Thymus (tissue), 11 donors: ENCODE results near the gene GORASP1. TPM values are rescaled to one million over a fixed set of nuclear protein-coding genes. Genes with fewer than 3 reads are reported as not detected.

ENCODE experiments used
- DNase-seq, 9 donors: peaks; one replicate each; pipeline ENCODE4 v3.0.0-alpha.2; 2013; ENCODE audit warnings: low spot score in 9 of 9, low read depth in 6 of 9, missing footprints in 1 of 9
- H3K27ac ChIP-seq, 2 donors: one replicate each; pipeline ENCODE4 v1.5.1; 2013; ENCODE audit warnings: control low read depth in 1 of 2, low read depth in 1 of 2, low read length in 1 of 2, mild to moderate bottlenecking in 1 of 2, moderate library complexity in 1 of 2
- H3K27me3 ChIP-seq, 2 donors: one replicate each; pipeline ENCODE4 v1.5.1; 2013; ENCODE audit warnings: low read length in 1 of 2; ENCODE audit not compliant: control insufficient read depth in 2 of 2, insufficient read depth in 1 of 2
- H3K36me3 ChIP-seq, 2 donors: one replicate each; pipeline ENCODE4 v1.5.1; 2013; ENCODE audit warnings: low read length in 1 of 2, mild to moderate bottlenecking in 1 of 2, moderate library complexity in 1 of 2; ENCODE audit not compliant: control insufficient read depth in 2 of 2, insufficient read depth in 2 of 2
- H3K4me1 ChIP-seq, 2 donors: one replicate each; pipeline ENCODE4 v1.5.1; 2013; ENCODE audit warnings: low read length in 2 of 2; ENCODE audit not compliant: control insufficient read depth in 2 of 2, insufficient read depth in 2 of 2
- H3K4me3 ChIP-seq, 2 donors: one replicate each; pipeline ENCODE4 v1.5.1; 2013; ENCODE audit warnings: low read length in 2 of 2, control low read depth in 1 of 2, mild to moderate bottlenecking in 1 of 2
- H3K9me3 ChIP-seq, 2 donors: one replicate each; pipeline ENCODE4 v1.5.1; 2013; ENCODE audit warnings: low read length in 1 of 2, mild to moderate bottlenecking in 1 of 2; ENCODE audit not compliant: control insufficient read depth in 2 of 2, insufficient read depth in 1 of 2
- WGBS: extraction: QIAGEN DNeasy Blood & Tissue Kit; methylation state at CpG from one replicate; pipeline ENCODE4 v1.1.7; 2013; 5-methylcytosine and 5-hydroxymethylcytosine counted together
- polyA plus RNA-seq: library from polyadenylated mRNA; stranded (reverse); fragments of 200-250 nt; gene quantifications from one replicate; pipeline ENCODE4 v1.2.3, GENCODE V29; 2013
- total RNA-seq: library from RNA; stranded (reverse); fragments of 120-200 nt; gene quantifications from one replicate; pipeline ENCODE4 v1.2.4, GENCODE V29; 2013
- donor health status: healthy.

Gene GORASP1
- total and polyA plus RNA-seq, 2 donors, result 19.7 to 26.2 TPM

DNA sequence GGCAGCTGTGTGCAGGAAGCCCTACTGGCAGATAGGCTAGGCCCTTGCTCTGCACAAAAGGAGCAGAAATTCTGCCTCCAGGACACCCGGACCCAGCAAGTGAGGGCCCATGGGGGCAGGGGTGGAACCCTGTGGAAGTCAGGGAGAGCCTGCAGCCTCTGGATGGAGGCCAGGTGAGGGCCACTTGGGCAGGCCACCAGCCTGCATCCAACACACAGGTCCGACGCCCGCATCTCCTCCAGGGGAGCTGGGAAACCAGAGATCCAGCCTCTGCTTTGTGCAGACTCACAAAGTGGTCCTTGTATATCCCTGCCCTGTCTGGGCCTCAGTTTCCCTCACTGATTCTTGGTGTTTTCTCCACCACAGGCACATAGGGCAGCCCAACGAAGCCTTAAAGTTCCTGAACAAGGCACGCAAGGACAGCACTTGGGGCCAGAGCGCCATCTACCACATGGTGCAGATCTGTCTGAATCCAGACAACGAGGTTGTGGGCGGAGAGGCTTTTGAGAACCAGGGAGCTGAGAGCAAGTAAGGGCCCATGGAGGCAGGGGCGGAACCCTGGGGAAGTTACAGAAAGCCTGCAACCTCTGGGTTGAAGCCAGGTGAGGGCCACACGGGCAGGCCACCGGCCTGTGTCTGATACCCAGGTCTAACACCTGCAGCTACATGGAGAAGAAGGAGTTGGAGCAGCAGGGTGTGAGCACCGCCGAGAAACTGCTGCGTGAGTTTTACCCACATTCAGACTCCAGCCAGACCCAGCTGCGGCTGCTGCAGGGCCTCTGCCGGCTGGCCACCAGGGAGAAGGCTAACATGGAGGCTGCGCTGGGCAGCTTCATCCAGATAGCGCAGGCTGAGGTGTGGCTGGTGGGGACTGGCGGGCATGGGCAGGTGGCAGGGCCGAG, 29.4 kb upstream of the GORASP1 start:
- Histone ChIP-seq H3K27ac (no peak overlapping the region), H3K4me3 (no peak overlapping the region), H3K4me1 (peaks cover 0 to 11% of the 10 kb centered on the region in 2 donors), H3K9me3 (peaks cover 0 to 5% of the 10 kb centered on the region in 2 donors), H3K36me3 (peaks cover 9 to 11% of the 10 kb centered on the region in 2 donors), H3K27me3 (no peaks in the 10 kb centered on the region)
- no peak for DNase-seq
- 96% methylated on average over 21 of the region's 21 CpGs for WGBS

DNA sequence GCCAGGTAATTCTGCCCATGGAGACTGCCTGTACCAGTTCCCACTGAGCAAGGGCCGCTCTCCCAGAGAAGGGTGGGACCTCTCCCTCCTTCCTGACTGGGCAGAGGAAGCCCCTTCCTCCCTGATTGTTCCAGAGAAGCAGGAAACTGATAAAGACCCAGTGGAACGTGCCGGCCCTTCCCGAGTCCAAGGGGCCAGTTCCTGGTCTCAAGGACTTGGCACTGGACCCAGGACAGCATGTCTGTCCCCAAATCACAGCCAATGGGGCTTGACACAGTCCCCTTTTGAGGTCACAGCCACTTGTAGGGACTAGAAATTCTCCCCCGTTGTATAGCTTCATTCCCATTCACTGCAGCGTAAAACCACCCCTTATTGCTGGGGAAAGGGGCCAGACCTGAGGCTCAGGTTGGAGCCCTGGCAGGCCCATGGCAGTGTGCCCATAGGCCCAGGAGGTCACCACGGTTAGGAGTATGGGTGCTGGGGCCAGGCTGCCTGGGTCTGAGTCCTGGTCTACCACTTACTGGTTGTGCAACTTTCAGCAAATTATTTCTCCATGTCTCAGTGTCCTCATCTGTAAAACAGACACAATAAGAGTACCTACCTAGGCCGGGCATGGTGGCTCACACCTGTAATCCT, 27.9 kb upstream of the GORASP1 start:
- no peak overlapping the region for H3K27ac ChIP-seq
- H3K36me3 ChIP-seq, result peaks cover 0 to 4% of the 10 kb centered on the region in 2 donors
- peaks cover 0 to 7% of the 10 kb centered on the region in 2 donors for H3K4me1 ChIP-seq
- H3K27me3 ChIP-seq, result no peaks in the 10 kb centered on the region
- peaks cover 0 to 5% of the 10 kb centered on the region in 2 donors for H3K9me3 ChIP-seq
- no peak for DNase-seq
- no peak overlapping the region for H3K4me3 ChIP-seq
- WGBS, result 96% methylated on average over 8 of the region's 8 CpGs

DNA sequence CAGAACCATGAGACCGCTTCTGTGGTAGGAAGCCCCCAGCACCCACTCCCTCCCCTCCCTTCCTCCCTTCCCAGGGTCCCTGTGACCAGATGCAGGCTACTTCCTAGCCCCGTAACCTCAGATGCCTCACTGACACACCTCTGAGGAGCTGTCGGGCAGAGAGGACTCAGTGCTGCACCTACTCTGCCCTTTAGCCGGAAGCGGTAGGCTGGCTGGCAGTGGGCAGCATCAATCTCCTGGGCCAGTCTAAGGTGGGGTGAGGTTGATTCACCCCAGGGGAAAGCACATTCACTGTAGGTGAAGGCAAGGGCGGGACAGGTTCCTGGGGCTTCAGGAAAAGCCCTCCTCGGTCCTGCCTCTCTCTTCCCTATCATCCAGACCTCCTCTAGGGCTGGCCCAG, 26.9 kb upstream of the GORASP1 start:
- Histone ChIP-seq H3K27me3 (no peaks in the 10 kb centered on the region), H3K27ac (no peak overlapping the region), H3K4me3 (no peak overlapping the region), H3K36me3 (peaks cover 0 to 4% of the 10 kb centered on the region in 2 donors), H3K4me1 (peaks cover 0 to 7% of the 10 kb centered on the region in 2 donors), H3K9me3 (peaks cover 0 to 5% of the 10 kb centered on the region in 2 donors)
- DNase-seq, result no peak
- 66% methylated on average over 7 of the region's 7 CpGs for WGBS

DNA sequence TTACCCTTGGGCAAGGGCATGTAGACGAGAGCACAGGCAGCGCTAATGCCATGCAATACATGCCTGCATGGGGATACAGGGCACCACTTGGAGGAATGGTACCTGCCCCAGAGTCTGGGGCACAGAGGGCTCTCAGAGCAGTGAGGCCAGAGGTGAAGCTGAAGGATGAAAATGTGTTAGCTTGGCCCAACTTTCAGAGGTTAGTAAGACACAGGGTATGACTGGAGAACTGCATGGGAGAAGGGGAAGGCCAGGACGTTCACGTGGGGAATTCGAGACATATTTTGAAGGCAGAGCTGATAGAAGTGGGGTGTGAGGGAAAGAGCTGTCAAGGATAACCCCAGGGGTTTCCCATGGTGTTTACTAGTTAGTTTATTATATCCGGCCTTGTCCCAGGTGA, 26.4 kb upstream of the GORASP1 start:
- peaks cover 0 to 10% of the 10 kb centered on the region in 2 donors for H3K4me1 ChIP-seq
- no peak overlapping the region for H3K27ac ChIP-seq
- no peak for DNase-seq
- H3K36me3 ChIP-seq, result peaks cover 0 to 4% of the 10 kb centered on the region in 2 donors
- H3K4me3 ChIP-seq, result no peak overlapping the region
- peaks cover 0 to 5% of the 10 kb centered on the region in 2 donors for H3K9me3 ChIP-seq
- 80% methylated on average over 6 of the region's 6 CpGs for WGBS
- H3K27me3 ChIP-seq, result no peaks in the 10 kb centered on the region

DNA sequence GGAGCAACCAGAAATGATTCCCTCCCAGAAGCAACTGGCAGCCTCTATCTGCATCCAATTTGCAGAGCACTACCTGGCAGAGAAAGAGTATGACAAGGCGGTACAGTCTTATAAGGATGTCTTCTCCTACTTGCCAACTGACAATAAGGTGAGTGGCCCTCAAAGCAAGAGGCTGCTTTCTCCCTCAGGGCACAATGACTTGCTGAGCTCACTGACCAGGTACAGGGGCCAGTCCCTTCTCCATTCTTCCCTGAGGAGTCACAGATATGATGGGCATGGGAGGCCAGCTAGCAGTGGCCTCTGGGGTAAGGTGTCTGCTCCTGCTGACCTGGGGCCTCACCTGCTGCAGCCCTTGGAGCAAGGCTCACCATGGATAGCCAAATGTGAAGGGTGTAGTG, 25.7 kb upstream of the GORASP1 start:
- DNase-seq, result no peak
- Histone ChIP-seq H3K27me3 (no peaks in the 10 kb centered on the region), H3K9me3 (peaks cover 0 to 5% of the 10 kb centered on the region in 2 donors), H3K36me3 (peaks cover 0 to 4% of the 10 kb centered on the region in 2 donors), H3K4me1 (peaks cover 2 to 16% of the 10 kb centered on the region in 2 donors), H3K4me3 (no peak overlapping the region), H3K27ac (no peak overlapping the region)
- WGBS, result 96% methylated on average over 1 of the region's 1 CpG

DNA sequence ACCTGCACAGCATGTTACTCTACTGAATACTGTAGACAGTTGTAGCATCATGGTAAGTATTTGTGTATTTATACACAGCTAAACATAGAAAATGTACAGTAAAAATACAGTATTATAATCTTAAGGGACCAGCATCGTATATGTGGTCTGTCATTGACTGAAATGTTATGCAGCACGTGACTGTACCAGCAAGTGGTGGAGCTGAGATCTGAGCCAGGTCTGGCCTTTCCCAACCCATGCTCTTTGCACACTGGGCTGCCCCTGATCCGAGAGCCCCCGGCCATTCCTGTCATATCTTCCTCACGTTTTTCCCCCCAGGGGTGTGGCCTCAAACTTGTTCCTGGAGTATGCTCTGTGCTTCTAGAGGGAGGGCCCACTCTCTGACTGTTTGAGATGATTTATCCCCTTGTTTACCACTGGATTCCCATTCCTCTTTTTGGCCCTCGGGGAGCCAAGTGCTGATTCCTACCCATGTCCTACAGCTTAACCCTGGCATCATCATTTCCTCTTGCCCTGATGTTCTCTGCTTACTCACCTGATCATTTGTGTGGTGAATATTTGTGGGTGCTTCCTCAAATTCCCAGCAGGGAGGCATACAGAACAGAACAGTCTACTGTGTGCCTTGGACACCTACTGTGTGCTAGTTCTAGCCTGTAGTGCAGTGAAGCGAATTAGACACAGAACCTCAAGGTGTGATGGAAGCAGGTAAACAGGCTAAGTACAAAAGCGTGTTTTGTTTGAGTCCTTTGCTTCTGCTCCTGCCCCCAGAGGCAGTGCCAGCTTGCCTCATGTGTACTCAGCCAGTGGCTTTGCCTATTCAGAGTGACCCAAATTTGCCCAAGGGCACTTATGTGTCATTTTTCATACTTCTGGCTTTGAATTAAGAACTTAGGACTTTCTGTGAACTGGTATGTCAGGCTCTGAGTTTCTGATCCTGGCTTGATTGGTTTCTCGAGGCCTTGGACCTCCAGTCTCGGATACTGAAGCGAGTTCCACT, 25.0 kb upstream of the GORASP1 start:
- Histone ChIP-seq H3K27ac (no peak overlapping the region), H3K27me3 (no peaks in the 10 kb centered on the region), H3K4me1 (peaks cover 8 to 21% of the 10 kb centered on the region in 2 donors), H3K4me3 (no peak overlapping the region), H3K36me3 (peaks cover 0 to 4% of the 10 kb centered on the region in 2 donors), H3K9me3 (peaks cover 0 to 5% of the 10 kb centered on the region in 2 donors)
- whole genome bisulfite sequencing, result 89% methylated on average over 11 of the region's 11 CpGs
- DNase-seq, result no peak

DNA sequence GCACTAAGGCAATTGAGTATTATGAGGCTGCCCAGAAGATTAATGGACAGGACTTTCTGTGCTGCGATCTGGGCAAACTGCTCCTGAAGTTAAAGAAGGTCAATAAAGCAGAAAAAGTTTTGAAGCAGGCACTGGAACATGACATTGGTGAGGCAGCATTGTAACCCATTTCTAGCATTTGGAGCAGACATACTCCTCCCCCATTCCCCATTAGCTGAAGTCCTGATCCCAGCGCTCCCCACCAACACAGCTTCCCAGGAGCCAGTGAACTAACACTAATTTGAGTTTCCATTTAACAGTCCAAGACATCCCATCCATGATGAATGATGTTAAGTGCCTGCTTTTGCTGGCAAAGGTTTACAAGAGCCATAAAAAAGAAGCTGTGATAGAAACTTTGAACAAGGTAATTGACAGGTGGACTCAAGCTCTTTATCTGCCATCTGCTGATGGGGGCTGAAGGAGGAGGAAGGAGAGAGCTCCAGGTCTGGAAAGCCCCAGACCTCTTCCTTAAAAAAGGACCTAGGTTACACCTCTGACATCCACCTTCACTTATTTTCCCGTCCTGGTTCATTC, 23.4 kb upstream of the GORASP1 start:
- Histone ChIP-seq H3K36me3 (no peaks in the 10 kb centered on the region), H3K27me3 (no peaks in the 10 kb centered on the region), H3K4me3 (no peak overlapping the region), H3K9me3 (peaks cover 0 to 5% of the 10 kb centered on the region in 2 donors), H3K4me1 (peaks cover 14 to 31% of the 10 kb centered on the region in 2 donors), H3K27ac (no peak overlapping the region)
- no peak for DNase-seq
- WGBS, result 96% methylated on average over 3 of the region's 3 CpGs

DNA sequence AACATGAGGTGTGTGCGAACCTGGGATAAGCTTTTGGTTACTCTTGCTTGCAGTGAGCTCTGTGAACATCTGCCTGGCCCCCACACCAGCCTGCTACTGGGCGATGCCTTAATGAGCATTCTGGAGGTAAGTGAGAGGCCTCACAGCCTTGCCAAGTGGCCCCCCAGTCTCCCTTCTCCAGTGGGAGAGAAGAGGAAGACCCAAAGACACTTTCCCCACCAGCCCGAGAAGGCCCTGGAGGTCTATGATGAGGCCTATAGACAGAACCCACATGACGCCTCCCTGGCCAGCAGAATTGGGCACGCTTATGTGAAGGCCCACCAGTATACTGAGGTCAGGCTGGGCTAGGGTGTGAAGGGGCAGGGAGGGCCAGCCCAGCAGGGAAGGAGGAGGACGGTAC, 22.6 kb upstream of the GORASP1 start:
- peaks cover 0 to 5% of the 10 kb centered on the region in 2 donors for H3K9me3 ChIP-seq
- H3K27me3 ChIP-seq, result no peaks in the 10 kb centered on the region
- H3K36me3 ChIP-seq, result no peaks in the 10 kb centered on the region
- H3K27ac ChIP-seq, result no peak overlapping the region
- no peak for DNase-seq
- H3K4me3 ChIP-seq, result no peak overlapping the region
- 97% methylated on average over 6 of the region's 6 CpGs for WGBS
- H3K4me1 ChIP-seq, result peaks cover 14 to 31% of the 10 kb centered on the region in 2 donors
